OCI-LY7 (cell line): ENCODE data around the gene IQSEC2.

ENCODE experiments used
- EZH2phosphoT487 ChIP-seq: fragments of 200-600 bp; sonication (generic); IDR thresholded peaks from 2 replicates; pipeline ENCODE4 v1.6.1; 2018; ENCODE audit warnings: low read depth, borderline replicate concordance, mild to moderate bottlenecking, mixed run types, antibody characterized with exemption, low read length, moderate library complexity, mixed read lengths
- TF ChIP-seq, protein P1 (sequence below): fragments of 200-600 bp; sonication (generic); conservative IDR thresholded peaks from 2 replicates; pipeline ENCODE4 v1.5.1; 2014; ENCODE audit warnings: mild to moderate bottlenecking, antibody characterized with exemption, low read length, moderate library complexity, mixed read lengths

DNA sequence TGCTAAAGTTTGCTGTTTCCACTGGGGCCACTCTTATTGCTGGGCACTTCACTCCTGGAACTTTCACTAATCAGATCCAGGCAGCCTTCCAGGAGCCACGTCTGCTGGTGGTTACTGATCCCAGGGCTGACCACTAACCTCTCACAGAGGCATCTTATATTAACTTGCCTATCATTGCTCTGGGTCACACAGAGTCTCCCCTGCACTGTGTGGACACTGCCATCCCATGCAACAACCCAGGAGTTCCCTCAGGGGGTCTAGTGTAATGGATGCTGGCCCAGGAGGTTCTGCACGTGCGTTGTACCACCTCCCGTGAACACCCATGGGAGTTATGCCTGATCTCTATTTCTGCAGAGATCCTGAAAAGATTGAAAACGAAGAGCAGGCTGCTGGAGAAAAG lies 41.8 kb upstream of the IQSEC2 start:
- TF ChIP-seq, protein P1, sequence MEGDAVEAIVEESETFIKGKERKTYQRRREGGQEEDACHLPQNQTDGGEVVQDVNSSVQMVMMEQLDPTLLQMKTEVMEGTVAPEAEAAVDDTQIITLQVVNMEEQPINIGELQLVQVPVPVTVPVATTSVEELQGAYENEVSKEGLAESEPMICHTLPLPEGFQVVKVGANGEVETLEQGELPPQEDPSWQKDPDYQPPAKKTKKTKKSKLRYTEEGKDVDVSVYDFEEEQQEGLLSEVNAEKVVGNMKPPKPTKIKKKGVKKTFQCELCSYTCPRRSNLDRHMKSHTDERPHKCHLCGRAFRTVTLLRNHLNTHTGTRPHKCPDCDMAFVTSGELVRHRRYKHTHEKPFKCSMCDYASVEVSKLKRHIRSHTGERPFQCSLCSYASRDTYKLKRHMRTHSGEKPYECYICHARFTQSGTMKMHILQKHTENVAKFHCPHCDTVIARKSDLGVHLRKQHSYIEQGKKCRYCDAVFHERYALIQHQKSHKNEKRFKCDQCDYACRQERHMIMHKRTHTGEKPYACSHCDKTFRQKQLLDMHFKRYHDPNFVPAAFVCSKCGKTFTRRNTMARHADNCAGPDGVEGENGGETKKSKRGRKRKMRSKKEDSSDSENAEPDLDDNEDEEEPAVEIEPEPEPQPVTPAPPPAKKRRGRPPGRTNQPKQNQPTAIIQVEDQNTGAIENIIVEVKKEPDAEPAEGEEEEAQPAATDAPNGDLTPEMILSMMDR, result no peak
- no peak for TF ChIP-seq EZH2phosphoT487
